HG02943 (cell line): ENCODE measurements around the gene OBSL1.

ENCODE experiments used
- ATAC-seq: cut with Tn5 transposase; IDR thresholded peaks from one replicate; pipeline ENCODE4 v1.9.1; 2021; ENCODE audit warnings: mild to moderate bottlenecking, low read depth, moderate library complexity; ENCODE audit not compliant: unreplicated experiment

OBSL1 gene

DNA sequence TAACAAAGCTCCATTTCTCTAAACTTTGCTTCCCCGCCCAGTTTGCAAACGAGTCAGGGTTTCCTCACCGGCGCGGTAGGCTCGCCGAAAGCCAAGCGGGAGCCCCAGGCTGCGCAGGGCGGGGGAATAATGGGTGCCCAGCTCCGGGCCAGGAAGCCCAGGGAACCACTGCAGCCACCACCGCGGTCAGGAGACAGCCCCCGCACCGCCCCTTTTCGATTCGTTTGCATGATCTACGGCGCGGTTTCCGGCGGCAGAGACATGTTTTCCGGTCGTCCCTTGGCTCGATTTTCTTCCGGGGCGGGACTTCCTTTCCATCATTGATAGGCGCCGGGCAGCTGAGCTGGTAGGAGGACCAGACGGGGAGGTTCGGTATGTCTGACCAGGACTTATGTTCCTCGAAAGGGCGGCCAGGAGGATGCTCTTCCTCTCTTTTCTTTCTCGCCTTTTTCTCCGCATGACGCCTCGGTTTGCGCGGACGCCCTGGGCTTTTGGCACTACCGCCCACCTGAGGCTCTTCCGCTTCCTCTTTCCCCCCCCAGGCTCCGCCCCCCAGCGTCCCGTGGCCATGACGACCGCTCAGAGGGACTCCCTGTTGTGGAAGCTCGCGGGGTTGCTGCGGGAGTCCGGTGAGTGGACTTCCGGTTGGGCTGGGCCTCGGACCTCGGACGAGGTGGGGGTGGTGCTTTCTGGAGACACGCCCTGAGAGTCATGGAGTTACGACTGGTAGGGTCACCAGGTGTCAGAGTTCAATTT, 26.4 kb upstream of the OBSL1 start, which contains the start of gene STK11IP:
Gene STK11IP (plus strand): TSS at position 306 of the 756 bp plus-strand sequence. CDS start 263 bp downstream, at position 569.
- ATAC-seq, result peak; percentile 92

DNA sequence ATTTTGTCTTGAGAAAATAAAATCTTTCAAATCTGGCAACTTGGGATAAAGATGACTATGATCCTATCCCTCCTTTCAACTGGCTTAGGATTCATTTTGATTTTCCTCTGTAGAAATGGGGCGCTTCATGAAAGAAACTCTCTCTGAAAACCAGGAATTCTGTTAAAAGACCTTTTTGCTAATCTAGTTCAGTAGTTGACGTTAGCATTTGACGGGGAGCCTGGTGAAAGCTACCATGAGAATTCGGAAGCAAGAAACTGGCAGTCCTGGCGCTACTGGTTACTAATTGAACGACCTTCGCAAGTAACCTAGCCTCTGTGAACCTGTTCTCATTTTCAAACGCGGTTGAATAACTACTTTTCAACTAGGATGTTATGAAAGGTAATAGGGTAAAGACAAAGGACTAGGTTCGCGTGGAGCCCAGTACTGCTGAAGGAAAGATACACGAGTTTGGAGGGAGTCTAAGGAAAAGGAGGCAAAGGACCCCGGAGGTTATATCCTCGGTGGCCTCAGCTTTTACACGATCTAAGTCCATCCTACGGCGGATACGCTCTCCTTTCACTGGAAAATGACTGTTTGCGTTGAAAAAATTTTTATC, 25.7 kb upstream of the OBSL1 start:
- ATAC-seq, result peak; percentile 10

GRCh38 chr2:219595256-219595655, 23.9 kb upstream of the OBSL1 start:
- ATAC-seq, result no peak

DNA sequence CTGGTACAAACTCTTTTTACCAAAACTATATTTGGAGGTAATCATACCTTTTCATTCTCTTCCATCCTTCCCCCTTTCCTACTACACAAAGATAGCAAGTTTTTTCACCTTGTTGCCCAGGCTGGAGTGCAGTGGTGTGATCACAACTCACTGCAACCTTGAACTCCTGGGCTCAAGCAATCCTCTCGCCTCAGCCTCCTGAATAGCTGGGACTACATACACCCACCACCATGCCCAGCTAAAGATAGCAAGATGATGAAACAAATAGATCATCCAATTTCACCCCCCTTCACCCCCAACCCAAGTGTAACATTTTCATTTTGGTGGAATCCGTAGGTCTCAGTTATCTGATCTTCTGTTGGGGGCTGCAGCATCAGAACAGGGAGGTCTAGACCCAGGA, 21.8 kb upstream of the OBSL1 start:
- no peak for ATAC-seq

- no peak for ATAC-seq
Observed at GRCh38 chr2:219592736-219593135, 21.4 kb upstream of the OBSL1 start.

DNA sequence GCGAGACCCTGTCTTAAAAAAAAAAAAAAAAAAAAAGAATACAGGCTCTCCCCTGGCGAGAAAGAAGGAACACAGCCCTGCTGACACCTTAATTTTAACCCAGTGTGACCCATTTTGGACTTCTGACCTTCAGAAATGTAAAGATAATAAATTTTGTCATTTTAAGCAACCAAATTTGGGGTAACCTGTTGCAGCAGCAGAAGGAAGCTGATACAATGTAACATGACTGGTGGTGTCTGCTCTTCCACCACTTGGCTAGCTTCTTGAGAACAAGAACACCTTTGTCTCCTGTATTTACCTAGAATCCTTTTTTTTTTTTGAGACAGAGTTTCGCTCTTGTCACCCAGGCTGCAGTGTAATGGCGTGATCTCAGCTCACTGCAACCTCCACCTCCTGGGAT, 19.8 kb upstream of the OBSL1 start:
- no peak for ATAC-seq

GRCh38 chr2:219581346-219581745, 10.0 kb upstream of the OBSL1 start:
- no peak for ATAC-seq

- no peak for ATAC-seq
Observed at GRCh38 chr2:219578811-219579613, 7.7 kb upstream of the OBSL1 start.

DNA sequence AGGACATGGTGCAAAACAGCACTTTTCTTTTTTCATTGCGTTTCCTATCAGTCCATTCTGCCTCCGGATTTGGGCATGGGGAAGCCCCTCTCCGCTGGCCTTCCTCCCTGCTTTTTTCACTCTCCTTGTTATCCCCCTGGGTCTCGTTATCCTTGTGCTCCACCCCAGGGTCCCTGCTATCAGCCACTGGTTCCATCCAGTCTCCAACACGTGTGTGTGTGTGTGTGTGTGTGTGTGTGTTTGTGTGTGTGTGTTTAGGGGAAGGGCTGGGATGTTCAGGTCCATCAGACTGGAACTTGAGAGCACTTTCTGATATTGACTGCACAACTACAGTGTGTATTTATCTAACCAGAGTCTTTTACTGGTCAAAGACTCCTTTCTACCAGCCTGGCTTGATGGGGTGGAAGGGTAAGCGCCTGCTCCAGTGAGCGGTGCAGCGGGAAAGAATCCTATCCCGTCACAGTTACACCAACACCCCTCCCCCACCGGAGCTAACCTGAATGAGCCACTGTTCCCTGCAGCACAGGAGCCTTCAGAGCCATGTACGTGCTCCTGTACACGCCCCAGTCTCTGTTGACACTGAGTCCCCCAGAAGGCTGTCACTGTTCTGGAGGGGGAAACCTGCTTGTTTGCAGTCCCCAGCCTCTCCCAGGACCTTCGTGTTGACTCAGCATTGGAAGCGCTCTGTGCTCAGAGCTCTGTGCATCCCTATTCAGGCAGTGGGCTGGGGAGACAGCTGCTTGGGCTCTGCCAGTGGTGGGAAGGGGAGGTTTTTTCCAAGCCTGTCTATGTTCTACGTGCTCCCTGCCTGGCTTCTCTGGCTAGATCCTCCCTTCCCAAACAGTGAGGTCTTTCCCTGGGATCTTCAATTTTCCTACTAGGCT, 5.4 kb upstream of the OBSL1 start:
- ATAC-seq, result no peak

- no peak for ATAC-seq
Observed at GRCh38 chr2:219575566-219576504, 4.5 kb upstream of the OBSL1 start.

DNA sequence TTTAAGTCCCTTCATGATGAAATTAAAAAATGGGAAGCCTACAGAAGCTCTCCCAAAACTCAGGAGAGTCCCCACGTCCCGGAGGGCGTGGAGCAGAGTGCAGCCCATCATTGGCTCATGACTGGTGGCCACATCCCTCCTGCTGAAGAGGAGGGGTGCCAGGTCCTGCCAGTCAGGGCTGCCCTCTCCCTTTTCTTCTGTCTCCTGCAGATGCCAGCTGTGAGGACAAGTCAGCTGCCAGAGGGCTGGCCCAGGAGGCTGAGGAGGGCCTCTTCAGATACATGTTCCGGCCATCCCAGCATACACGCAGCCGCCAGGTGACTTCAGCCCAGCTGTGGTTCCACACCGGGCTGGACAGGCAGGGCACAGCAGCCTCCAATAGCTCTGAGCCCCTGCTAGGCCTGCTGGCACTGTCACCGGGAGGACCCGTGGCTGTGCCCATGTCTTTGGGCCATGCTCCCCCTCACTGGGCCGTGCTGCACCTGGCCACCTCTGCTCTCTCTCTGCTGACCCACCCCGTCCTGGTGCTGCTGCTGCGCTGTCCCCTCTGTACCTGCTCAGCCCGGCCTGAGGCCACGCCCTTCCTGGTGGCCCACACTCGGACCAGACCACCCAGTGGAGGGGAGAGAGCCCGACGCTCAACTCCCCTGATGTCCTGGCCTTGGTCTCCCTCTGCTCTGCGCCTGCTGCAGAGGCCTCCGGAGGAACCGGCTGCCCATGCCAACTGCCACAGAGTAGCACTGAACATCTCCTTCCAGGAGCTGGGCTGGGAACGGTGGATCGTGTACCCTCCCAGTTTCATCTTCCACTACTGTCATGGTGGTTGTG, 3.4 kb upstream of the OBSL1 start:
- ATAC-seq, result no peak

GRCh38 chr2:219573166-219573565, 1.8 kb upstream of the OBSL1 start:
- no peak for ATAC-seq

- no peak for ATAC-seq
Observed at GRCh38 chr2:219572237-219573001, 1.1 kb upstream of the OBSL1 start, which contains the start of gene INHA. INHA (plus strand) TSS chr2:219572310; CDS start chr2:219572375, 65 bp downstream.

GRCh38 chr2:219570924-219571310, 422 bp downstream of the OBSL1 start:
- ATAC-seq, result no peak

DNA sequence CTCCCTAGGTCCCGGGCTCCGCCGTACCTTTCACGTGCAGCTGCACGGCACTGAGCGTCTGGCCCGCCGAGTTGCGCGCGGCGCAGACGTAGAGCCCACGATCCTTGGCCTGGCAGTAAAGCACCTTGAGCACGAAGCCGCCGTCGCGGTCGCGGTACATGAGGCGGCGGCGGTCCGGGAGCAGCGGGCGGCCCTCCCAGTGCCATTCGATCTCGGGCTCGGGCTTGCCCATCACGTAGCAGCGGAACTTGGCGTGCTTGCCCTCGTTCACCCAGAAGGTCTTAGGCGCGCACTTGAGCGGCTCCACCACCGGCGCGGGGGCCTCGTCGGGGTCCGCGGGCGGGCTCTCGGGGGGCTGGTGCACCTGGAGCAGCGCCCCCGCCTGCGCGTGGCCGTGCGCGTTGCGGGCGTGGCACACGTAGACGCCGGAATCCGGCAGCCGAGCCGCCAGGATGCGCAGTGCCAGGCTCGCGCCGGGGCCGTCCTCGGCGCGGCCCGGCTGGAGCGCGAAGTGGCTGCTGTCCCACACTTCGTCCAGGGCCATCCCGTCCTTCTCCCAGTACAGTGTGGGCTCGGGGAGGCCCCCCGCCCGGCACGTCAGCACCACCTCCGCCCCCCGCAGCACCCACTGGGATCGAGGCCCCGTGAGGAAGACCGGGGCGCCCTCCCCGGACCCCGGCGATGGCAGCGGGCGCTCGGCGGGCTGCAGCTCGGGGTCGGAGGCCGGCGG, 980 bp downstream of the OBSL1 start:
- ATAC-seq, result no peak

DNA sequence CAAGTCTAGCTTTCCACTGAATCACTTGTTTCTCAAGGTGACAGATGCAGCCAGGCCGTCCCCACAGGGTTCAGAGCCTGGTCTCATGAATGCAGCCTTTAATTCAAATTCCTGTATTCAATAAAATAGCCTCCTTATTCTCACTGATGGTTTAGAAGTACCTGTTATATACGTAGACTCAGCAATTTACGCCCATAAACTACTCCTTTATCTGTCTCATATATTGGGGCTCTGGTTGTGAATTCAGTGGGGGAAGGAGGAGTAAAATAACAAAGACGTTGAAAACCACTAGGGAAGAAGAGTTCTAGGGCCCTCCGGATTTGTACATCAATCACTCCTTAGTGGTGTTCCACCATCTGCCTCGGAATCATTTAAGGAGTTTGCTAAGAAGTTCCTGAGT, 1.7 kb downstream of the OBSL1 start:
- ATAC-seq, result no peak

DNA sequence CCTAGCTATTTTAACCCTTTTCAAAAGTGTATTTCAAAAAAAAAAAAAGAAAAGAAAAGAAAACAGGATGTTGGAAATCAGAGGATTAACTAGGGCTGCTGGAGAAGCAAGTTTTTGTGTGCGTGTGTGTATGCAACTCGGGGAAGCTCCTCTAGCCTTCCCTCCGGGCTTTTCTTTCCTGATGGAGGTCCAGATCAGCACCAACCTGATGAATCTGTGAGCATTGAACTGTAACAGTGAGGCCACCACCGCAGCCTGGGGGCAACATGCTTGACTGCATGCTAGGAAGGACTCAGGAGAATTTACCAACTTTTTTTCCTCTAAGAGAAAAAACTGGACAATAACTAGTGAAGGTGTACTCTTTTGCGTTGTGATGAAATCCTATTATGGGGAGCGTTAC, 2.3 kb downstream of the OBSL1 start:
- no peak for ATAC-seq
